OCI-LY1 (cell line): ENCODE measurements around the gene USB1.

Experiments used
- H2AFZ ChIP-seq: fragments of 200-600 bp; sonication (generic), shearing (Covaris generic); 2 replicates; pipeline ENCODE4 v1.6.0; 2014; ENCODE audit warnings: antibody characterized with exemption, mild to moderate bottlenecking, low read length
- H3F3A ChIP-seq: fragments of 200-600 bp; sonication (generic), shearing (Covaris generic); 2 replicates; pipeline ENCODE4 v1.6.0; 2014; ENCODE audit warnings: mild to moderate bottlenecking, antibody characterized with exemption, low read length, moderate library complexity; ENCODE audit not compliant: insufficient read depth
- H3K27ac ChIP-seq: fragments of 200-600 bp; sonication (generic); 2 replicates; pipeline ENCODE4 v1.5.1; 2014; ENCODE audit warnings: low read length, mixed run types, mild to moderate bottlenecking, low read depth; ENCODE audit not compliant: poor library complexity, severe bottlenecking
- H3K27me3 ChIP-seq: fragments of 200-600 bp; sonication (generic); 2 replicates; pipeline ENCODE4 v1.6.0; 2014; ENCODE audit warnings: antibody characterized with exemption, mild to moderate bottlenecking, low read length, moderate library complexity; ENCODE audit not compliant: insufficient read depth
- H3K36me3 ChIP-seq: fragments of 200-600 bp; sonication (generic); 2 replicates; pipeline ENCODE4 v1.6.1; 2014; ENCODE audit warnings: mild to moderate bottlenecking, antibody characterized with exemption, low read length, moderate library complexity, mixed read lengths; ENCODE audit not compliant: insufficient read depth
- H3K4me1 ChIP-seq: fragments of 200-600 bp; sonication (generic); 2 replicates; pipeline ENCODE4 v1.5.1; 2014; ENCODE audit warnings: mild to moderate bottlenecking, low read length, moderate library complexity; ENCODE audit not compliant: insufficient read depth, severe bottlenecking
- H3K4me2 ChIP-seq: fragments of 200-600 bp; sonication (generic), shearing (Covaris generic); 2 replicates; pipeline ENCODE4 v1.6.1; 2014; ENCODE audit warnings: low read length
- H3K4me3 ChIP-seq: fragments of 200-600 bp; sonication (generic); 2 replicates; pipeline ENCODE4 v1.5.1; 2014; ENCODE audit warnings: low read length, low read depth, mild to moderate bottlenecking, mixed read lengths; ENCODE audit not compliant: poor library complexity, severe bottlenecking
- H3K79me2 ChIP-seq: fragments of 200-600 bp; shearing (Covaris generic); 2 replicates; pipeline ENCODE4 v1.6.1; 2016; ENCODE audit warnings: mixed run types, low read length, mixed read lengths; ENCODE audit not compliant: insufficient read depth
- H3K9ac ChIP-seq: fragments of 200-600 bp; sonication (generic), shearing (Covaris generic); 2 replicates; pipeline ENCODE4 v1.6.1; 2014; ENCODE audit warnings: mild to moderate bottlenecking, low read length, mixed read lengths
- H3K9me2 ChIP-seq: fragments of 200-600 bp; sonication (generic), shearing (Covaris generic); 2 replicates; pipeline ENCODE4 v1.6.1; 2014; ENCODE audit warnings: low read depth, mild to moderate bottlenecking, low read length, mixed read lengths
- H3K9me3 ChIP-seq: fragments of 200-600 bp; shearing (Covaris generic); 2 replicates; pipeline ENCODE4 v1.6.1; 2014; ENCODE audit warnings: low read length, mixed read lengths
- H4K20me1 ChIP-seq: fragments of 200-600 bp; sonication (generic), shearing (Covaris generic); 2 replicates; pipeline ENCODE4 v1.6.0; 2016; ENCODE audit warnings: mild to moderate bottlenecking, low read length; ENCODE audit not compliant: insufficient read depth
- CTCF ChIP-seq: fragments of 200-600 bp; sonication (generic), shearing (Covaris generic); IDR thresholded peaks from 2 replicates; pipeline ENCODE4 v1.5.1; 2017; ENCODE audit warnings: mild to moderate bottlenecking, antibody characterized with exemption, low read length, moderate library complexity, mixed read lengths
- EZH2 ChIP-seq: fragments of 200-600 bp; sonication (generic), shearing (Covaris generic); IDR thresholded peaks from 2 replicates; pipeline ENCODE4 v1.8.0; 2017; ENCODE audit warnings: borderline replicate concordance, mixed run types, mild to moderate bottlenecking, antibody characterized with exemption, low read length, moderate library complexity, mixed read lengths

Gene USB1

DNA sequence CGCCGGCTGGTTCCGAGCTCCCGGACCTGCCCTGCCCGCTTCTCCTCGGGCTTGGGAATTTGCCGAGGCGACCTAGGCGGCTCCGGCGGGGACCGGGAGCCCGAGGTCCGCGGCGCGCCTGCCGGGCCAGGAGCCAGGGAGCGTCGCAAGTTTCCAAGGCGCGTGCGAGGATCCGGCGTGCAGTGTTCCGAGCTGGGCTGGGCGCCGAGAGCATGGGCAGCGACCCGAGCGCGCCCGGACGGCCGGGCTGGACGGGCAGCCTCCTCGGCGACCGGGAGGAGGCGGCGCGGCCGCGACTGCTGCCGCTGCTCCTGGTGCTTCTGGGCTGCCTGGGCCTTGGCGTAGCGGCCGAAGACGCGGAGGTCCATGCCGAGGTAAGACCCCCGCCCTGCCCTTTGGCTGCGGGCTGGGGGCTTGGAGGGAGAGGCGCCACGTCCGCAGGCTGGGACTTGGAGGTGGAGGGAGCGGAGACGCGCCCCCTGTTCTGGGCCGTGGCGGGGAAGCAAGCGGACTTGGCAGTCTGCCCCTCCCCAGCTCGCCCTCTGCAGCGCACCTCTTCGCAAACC, 25.0 kb downstream of the USB1 start:
- no peak for TF ChIP-seq CTCF
- TF ChIP-seq EZH2: no peak
- peaks cover 25% of the 10 kb centered on the region for H3K4me1 ChIP-seq
- no peaks in the 10 kb centered on the region for H3K9me3 ChIP-seq
- peak overlapping the region; percentile 12; the same call in 1 of the 2 replicates for H3K9ac ChIP-seq
- no peaks in the 10 kb centered on the region for H3K27me3 ChIP-seq
- H3K36me3 ChIP-seq: peaks cover 2% of the 10 kb centered on the region; the same call in 1 of the 2 replicates
- no peaks in the 10 kb centered on the region for H4K20me1 ChIP-seq
- no peak overlapping the region for H3K27ac ChIP-seq
- no peak overlapping the region for H2AFZ ChIP-seq
- H3K79me2 ChIP-seq: no peaks in the 10 kb centered on the region
- H3K9me2 ChIP-seq: no peaks in the 10 kb centered on the region
- H3K4me3 ChIP-seq: peak overlapping the region; percentile 74
- peak overlapping the region; percentile 88 for H3K4me2 ChIP-seq
- no peaks in the 10 kb centered on the region for H3F3A ChIP-seq

DNA sequence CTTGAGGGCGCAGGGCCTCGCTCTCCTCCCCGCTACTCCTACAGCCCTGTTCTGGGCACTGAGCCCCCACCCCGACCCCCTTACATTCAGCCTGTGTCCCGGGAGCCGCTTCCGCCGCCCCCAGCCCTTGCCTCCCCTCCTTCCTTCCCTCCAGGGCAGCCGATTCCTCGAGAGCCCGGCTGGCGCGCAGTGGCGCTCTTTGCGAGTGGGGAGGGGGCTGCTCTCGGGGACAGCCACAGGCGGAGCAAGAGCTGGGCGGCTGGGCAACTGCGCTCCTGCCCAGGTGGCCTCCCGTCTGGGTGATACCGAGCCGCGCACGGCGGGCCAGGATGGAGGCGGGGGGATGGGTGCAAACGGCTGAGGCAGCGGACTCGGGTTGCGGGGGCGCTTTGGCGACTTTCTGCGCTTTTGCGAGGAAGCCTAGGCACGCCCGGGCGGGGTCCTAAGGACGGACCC, 25.5 kb downstream of the USB1 start:
- Histone ChIP-seq H4K20me1 (no peaks in the 10 kb centered on the region), H3K4me2 (peak overlapping the region; percentile 88; the same call in 1 of the 2 replicates), H3F3A (no peaks in the 10 kb centered on the region), H3K9me3 (no peaks in the 10 kb centered on the region), H3K27me3 (no peaks in the 10 kb centered on the region), H3K36me3 (no peaks in the 10 kb centered on the region), H3K4me1 (peaks cover 25% of the 10 kb centered on the region), H3K9ac (no peak overlapping the region), H3K27ac (no peak overlapping the region), H3K79me2 (no peaks in the 10 kb centered on the region), H2AFZ (no peak overlapping the region), H3K9me2 (no peaks in the 10 kb centered on the region), H3K4me3 (no peak overlapping the region)
- TF ChIP-seq CTCF (no peak), EZH2 (no peak)

DNA sequence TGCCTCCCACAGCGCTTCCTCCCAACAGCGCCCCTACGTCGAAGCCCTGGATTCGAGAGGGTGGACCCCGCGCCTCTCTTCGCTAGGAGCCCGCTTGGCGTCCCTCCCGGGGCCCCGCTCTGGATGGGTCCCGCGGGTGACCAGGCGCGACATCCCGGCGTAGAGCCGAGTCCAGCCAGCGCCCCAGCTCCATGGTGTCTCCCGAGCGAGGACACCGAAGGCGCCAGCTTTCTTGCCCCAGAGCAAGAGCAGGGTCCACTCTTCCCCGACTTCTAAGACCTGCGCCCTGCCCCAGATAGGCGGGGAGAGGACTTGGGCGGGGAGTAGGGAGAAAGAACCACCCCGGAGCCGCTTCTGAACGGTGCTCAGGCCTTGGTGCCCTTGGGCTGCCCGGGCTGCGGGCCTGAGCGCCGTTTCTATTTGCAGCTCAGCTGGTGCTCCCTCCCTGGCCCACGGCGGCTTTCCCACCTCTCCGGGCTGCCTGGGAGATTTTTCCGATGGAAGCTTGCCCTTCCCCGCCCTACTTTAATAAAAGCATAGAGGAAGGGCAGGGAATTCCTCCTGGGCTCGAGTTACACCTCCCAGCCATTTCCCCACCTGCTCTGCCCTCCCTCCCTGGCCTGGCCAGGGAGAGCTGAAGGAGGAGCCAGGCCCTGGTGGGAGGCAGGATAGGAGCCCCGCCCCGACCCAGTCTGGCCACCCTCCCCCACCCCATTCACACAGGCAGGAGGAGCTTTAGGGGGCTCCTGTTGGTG, 26.1 kb downstream of the USB1 start:
- H4K20me1 ChIP-seq: no peaks in the 10 kb centered on the region
- H3K9ac ChIP-seq: no peak overlapping the region
- H2AFZ ChIP-seq: no peak overlapping the region
- no peak overlapping the region for H3K4me3 ChIP-seq
- TF ChIP-seq EZH2 (no peak), CTCF (no peak)
- H3K36me3 ChIP-seq: no peaks in the 10 kb centered on the region
- no peaks in the 10 kb centered on the region for H3K79me2 ChIP-seq
- H3F3A ChIP-seq: no peaks in the 10 kb centered on the region
- H3K27ac ChIP-seq: no peak overlapping the region
- H3K27me3 ChIP-seq: no peaks in the 10 kb centered on the region
- H3K4me2 ChIP-seq: no peak overlapping the region
- peaks cover 25% of the 10 kb centered on the region for H3K4me1 ChIP-seq
- H3K9me2 ChIP-seq: no peaks in the 10 kb centered on the region
- no peaks in the 10 kb centered on the region for H3K9me3 ChIP-seq
